Suprapubic skin (tissue), 4 donors: Measurements from ENCODE around the gene FRMD4A. TPM values are rescaled to one million over a fixed set of nuclear protein-coding genes. Genes with fewer than 3 reads are reported as not detected.

Experiments used
- DNase-seq, 2 donors: peaks; one replicate each; pipeline ENCODE4 v3.0.0-alpha.2; 2019; ENCODE audit warnings: low spot score in 2 of 2
- H3K27ac ChIP-seq: fragments of 200-600 bp; sonication (generic); one replicate; pipeline ENCODE4 v1.5.1; 2019
- H3K27me3 ChIP-seq: fragments of 200-600 bp; sonication (generic); one replicate; pipeline ENCODE4 v1.5.1; 2019
- H3K36me3 ChIP-seq: fragments of 200-600 bp; sonication (generic); one replicate; pipeline ENCODE4 v1.5.1; 2019
- H3K4me1 ChIP-seq: fragments of 200-600 bp; sonication (generic); one replicate; pipeline ENCODE4 v1.5.1; 2019
- H3K4me3 ChIP-seq: fragments of 200-600 bp; sonication (generic); one replicate; pipeline ENCODE4 v1.5.1; 2019; ENCODE audit warnings: mild to moderate bottlenecking
- H3K9me3 ChIP-seq: fragments of 200-600 bp; sonication (generic); one replicate; pipeline ENCODE4 v1.5.1; 2019
- EP300 ChIP-seq: sonication (generic); formaldehyde crosslinking; IDR thresholded peaks from one replicate; pipeline ENCODE4 v1.6.1; 2017; ENCODE audit warnings: antibody characterized with exemption
- POLR2A ChIP-seq, 2 donors: fragments of 450-650 bp; IDR thresholded peaks; one replicate each; pipeline ENCODE4 v1.6.1; 2017; ENCODE audit warnings: antibody characterized with exemption in 2 of 2, mild to moderate bottlenecking in 2 of 2, moderate library complexity in 2 of 2
- POLR2AphosphoS5 ChIP-seq, 3 donors: sonication (generic); formaldehyde crosslinking; IDR thresholded peaks; one replicate each; pipeline ENCODE4 v1.6.1; 2017; ENCODE audit warnings: antibody characterized with exemption in 3 of 3
- WGBS: methylation state at CpG from one replicate; pipeline ENCODE4 v1.1.5; 2018; 5-methylcytosine and 5-hydroxymethylcytosine counted together
- total RNA-seq, 4 donors: library from RNA; depleted of rRNA; stranded (reverse); fragments of >200 nt; gene quantifications; one replicate each; pipeline ENCODE4 v1.1.0, GENCODE V29; 2016
- TF ChIP-seq, protein P1 (sequence below), 2 donors: fragments of 200-600 bp in 1 of 2; fragments of 450-650 bp in 1 of 2; sonication (generic) in 1 of 2; IDR thresholded peaks; one replicate each; pipeline ENCODE4 v1.5.1; 2016 to 2019; ENCODE audit warnings: antibody characterized with exemption in 2 of 2, mild to moderate bottlenecking in 1 of 2, moderate library complexity in 1 of 2

FRMD4A gene
- total RNA-seq, 4 donors from 2014 or later: 27.4 to 86.3 (median 58.0) TPM

DNA sequence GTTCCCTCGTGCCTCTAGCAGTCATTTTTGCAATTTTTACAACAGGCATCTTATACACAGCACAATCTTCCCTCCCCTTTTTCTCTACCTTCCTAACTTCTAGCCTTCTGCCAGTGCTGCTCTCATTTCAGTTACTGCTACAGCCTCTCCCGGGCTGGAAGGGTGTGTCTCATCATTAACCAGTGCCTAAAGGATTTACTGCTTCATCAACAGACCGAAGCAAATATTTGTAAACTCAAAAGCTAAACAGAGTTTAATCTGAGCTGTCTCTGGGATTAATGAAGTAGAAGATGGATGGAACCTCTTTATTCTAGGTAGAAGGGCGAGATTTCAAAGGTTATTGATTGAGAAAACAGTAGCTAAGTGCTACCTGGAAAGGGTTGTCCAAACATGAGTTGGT lies 649.6 kb downstream of the FRMD4A start:
- no peak overlapping the region for H3K27ac ChIP-seq
- H3K36me3 ChIP-seq: peaks cover 10% of the 10 kb centered on the region
- H3K9me3 ChIP-seq: no peaks in the 10 kb centered on the region
- DNase-seq: no peak
- no peaks in the 10 kb centered on the region for H3K27me3 ChIP-seq
- 62% methylated on average over 4 of the region's 4 CpGs for WGBS
- no peak overlapping the region for H3K4me3 ChIP-seq
- TF ChIP-seq POLR2A (IDR thresholded peaks at IDR 0.05): no peak
- TF ChIP-seq POLR2AphosphoS5 (IDR thresholded peaks at IDR 0.05): no peak
- TF ChIP-seq, protein P1, sequence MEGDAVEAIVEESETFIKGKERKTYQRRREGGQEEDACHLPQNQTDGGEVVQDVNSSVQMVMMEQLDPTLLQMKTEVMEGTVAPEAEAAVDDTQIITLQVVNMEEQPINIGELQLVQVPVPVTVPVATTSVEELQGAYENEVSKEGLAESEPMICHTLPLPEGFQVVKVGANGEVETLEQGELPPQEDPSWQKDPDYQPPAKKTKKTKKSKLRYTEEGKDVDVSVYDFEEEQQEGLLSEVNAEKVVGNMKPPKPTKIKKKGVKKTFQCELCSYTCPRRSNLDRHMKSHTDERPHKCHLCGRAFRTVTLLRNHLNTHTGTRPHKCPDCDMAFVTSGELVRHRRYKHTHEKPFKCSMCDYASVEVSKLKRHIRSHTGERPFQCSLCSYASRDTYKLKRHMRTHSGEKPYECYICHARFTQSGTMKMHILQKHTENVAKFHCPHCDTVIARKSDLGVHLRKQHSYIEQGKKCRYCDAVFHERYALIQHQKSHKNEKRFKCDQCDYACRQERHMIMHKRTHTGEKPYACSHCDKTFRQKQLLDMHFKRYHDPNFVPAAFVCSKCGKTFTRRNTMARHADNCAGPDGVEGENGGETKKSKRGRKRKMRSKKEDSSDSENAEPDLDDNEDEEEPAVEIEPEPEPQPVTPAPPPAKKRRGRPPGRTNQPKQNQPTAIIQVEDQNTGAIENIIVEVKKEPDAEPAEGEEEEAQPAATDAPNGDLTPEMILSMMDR (IDR thresholded peaks at IDR 0.05): no peak
- TF ChIP-seq EP300: no peak
- peaks cover 22% of the 10 kb centered on the region for H3K4me1 ChIP-seq

DNA sequence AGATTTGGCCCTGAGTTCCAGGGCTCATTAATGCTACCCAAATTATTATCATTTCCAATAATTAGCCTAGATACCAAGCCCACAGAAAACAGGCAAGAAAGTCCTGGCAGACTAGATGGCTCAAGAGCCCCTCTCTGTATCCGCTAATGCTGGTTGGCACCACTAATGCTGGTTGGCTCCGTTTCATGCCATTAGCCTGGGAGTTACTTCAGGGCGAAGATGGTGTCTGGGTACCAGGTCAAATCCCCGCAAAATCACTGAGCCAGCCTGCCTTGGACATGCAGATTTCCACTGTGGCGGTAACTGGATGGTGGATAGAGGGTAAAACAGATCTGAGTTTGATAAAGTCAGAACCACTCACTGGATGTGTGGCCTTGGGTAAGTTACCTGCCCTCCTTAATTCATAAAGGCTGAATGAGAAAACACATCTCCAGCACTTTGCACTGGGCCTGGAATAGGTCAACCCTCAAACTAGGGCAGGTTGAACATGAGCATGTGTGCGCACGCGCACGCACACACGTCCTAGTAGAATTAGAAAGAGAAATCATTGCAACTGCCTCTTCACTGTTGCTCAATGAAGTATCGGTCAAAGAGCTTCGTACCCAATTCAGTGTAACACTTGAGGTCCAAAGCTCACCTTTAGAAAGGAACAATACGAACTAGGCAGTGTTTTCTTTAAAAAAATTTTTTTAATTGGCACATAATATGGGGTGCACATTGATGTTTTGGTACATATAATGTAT lies 652.5 kb downstream of the FRMD4A start:
- Histone ChIP-seq H3K36me3 (peaks cover 14% of the 10 kb centered on the region), H3K4me1 (peaks cover 2% of the 10 kb centered on the region), H3K9me3 (no peaks in the 10 kb centered on the region), H3K27me3 (no peaks in the 10 kb centered on the region), H3K27ac (no peak overlapping the region), H3K4me3 (no peak overlapping the region)
- DNase-seq: no peak
- TF ChIP-seq EP300 (no peak), POLR2AphosphoS5 (IDR thresholded peaks at IDR 0.05) (no peak), POLR2A (IDR thresholded peaks at IDR 0.05) (no peak)
- TF ChIP-seq, protein P1 (IDR thresholded peaks at IDR 0.05): no peak
- 87% methylated on average over 13 of the region's 13 CpGs for whole genome bisulfite sequencing

DNA sequence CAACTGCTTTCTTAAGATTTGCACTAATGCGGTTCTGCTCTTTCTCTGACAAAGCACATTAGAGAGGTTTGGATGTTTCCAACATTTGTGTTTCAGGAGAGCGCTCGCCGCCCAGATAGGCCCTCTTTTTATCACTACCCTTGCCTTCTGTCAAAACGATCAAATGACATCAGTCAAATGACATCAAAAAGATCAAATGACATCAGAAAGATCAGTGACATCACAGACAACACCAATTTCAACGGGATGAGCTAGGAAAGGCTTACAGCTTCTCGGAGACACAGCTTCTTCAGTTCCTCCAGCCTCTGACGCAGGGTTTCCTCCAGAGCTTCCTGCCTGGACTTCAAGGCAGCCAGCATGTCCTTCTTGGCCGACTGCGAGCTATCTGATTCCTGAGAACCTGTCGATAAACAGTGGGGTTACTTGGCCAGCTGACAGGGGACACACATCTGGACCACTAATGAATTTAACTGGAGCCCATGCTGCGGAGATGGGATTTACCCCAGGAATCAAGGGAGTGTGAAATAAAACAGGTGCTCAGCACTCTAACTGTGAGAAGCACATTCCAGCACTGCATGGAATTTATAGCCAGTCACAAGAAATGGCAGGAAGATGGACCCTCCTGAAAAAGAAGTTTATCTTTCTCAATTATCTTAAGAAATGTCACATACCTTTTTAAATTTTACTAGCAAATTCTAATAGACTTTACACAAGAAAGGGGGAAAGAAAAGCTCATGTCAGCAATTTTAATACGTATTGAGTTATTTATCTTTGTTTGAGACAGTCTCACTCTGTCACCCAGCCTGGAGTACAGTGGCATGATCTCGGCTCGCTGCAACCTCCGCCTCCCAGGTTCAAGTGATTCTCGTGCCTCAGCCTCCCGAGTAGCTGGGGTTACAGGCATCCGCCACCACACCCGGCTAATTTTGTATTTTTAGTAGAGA lies 655.8 kb downstream of the FRMD4A start:
- Histone ChIP-seq H3K36me3 (peaks cover 29% of the 10 kb centered on the region), H3K9me3 (no peaks in the 10 kb centered on the region), H3K27ac (no peak overlapping the region), H3K27me3 (no peaks in the 10 kb centered on the region), H3K4me3 (no peak overlapping the region), H3K4me1 (peaks cover 3% of the 10 kb centered on the region)
- WGBS: 83% methylated on average over 20 of the region's 20 CpGs
- no peak for DNase-seq
- no peak for TF ChIP-seq EP300

DNA sequence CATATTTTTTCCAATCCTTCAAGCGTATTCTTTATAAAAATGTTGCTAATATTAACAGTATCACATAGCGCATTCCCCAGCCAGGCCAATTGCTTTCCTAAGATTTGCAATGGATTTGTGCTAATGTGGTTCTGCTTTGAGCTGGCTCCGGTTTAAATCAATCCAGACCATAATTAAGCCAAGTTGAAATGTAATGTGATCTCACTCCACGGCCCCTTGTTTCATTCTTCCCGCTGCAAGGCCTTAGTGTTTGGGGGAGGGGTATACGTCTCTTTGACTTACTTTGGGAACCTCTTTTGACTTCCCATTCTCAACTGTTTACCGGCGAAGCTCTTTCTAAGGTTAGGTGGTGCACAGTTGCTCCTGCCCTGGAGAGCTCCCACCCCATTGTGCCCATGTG lies 657.6 kb downstream of the FRMD4A start:
- WGBS: 74% methylated on average over 8 of the region's 8 CpGs

DNA sequence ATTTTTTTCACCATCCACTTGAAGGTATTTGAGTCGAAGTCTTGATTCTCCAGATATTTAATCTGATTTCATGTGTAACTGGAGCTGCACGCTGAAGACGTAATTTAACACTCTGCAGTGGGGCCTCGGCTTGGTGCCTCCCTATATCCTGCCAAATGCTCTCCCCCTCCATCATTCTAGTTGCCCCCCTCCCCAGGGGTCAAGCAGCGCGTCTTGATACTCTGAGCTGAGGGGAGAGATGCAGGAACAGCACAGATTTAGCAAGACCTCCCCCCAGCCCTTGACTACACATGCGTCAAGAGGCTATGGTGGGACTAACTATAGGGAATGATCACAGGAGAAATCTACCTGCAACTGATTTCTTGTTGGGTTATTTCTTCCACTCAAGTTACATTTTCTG lies 658.2 kb downstream of the FRMD4A start:
- 81% methylated on average over 7 of the region's 7 CpGs for WGBS
- H3K36me3 ChIP-seq: peaks cover 53% of the 10 kb centered on the region
- H3K9me3 ChIP-seq: no peaks in the 10 kb centered on the region
- H3K27me3 ChIP-seq: no peaks in the 10 kb centered on the region
- DNase-seq: no peak
- H3K4me3 ChIP-seq: no peak overlapping the region
- no peak overlapping the region for H3K27ac ChIP-seq
- peaks cover 6% of the 10 kb centered on the region for H3K4me1 ChIP-seq
- TF ChIP-seq EP300 (no peak), POLR2A (IDR thresholded peaks at IDR 0.05) (no peak), POLR2AphosphoS5 (IDR thresholded peaks at IDR 0.05) (no peak)
- TF ChIP-seq, protein P1 (IDR thresholded peaks at IDR 0.05): no peak

More for the DNA sequence above, 657.6 kb downstream of the FRMD4A start:
- no peak for TF ChIP-seq POLR2AphosphoS5 (IDR thresholded peaks at IDR 0.05)
- TF ChIP-seq, protein P1 (IDR thresholded peaks at IDR 0.05): no peak
- TF ChIP-seq POLR2A (IDR thresholded peaks at IDR 0.05): no peak
- TF ChIP-seq EP300: no peak
- Histone ChIP-seq H3K9me3 (no peaks in the 10 kb centered on the region), H3K4me3 (no peak overlapping the region), H3K27ac (no peak overlapping the region), H3K36me3 (peaks cover 46% of the 10 kb centered on the region), H3K27me3 (no peaks in the 10 kb centered on the region), H3K4me1 (peaks cover 6% of the 10 kb centered on the region)
- no peak for DNase-seq
